Stimulated activated CD4-positive, alpha-beta T cell treated with anti-CD3 and anti-CD28 coated beads, TNF-alpha, amount 100 ng/mL, for 1 hour (primary cell): ENCODE data around the gene OR6P1.

Source experiments
- DNase-seq, 3 donors: peaks; one replicate each; pipeline ENCODE4 v3.0.0-alpha.2; 2020; ENCODE audit warnings: low read depth in 3 of 3, low spot score in 1 of 3

The OR6P1 gene, protein sequence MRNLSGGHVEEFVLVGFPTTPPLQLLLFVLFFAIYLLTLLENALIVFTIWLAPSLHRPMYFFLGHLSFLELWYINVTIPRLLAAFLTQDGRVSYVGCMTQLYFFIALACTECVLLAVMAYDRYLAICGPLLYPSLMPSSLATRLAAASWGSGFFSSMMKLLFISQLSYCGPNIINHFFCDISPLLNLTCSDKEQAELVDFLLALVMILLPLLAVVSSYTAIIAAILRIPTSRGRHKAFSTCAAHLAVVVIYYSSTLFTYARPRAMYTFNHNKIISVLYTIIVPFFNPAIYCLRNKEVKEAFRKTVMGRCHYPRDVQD

DNA sequence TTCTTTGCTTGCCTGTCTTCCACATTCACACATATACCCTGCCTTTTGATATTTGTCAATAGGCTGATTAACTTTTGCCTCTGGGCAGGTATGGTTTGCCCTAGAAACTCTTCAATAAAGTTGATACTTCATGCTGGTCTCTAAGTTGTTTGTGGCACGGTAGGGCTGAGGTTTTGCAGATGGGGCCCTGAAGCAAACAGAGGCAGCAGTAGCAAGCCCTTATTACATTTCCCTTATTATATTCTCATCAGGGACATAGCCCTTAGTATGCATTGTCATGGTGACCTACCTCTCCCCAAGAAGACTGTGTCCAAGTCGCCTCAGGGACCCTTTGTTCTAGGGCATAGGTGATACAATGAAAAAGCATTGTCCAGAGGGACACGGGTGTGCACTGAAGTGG lies at the start of gene OR6P1:
Gene OR6P1 (minus strand): TSS at position 101 of the 400 bp plus-strand sequence. CDS start 6,976 bp downstream, outside the sequence.
- DNase-seq = no peak

GRCh38 chr1:158613764-158614163 lies 43.4 kb upstream of the OR6P1 start:
- no peak for DNase-seq

DNA sequence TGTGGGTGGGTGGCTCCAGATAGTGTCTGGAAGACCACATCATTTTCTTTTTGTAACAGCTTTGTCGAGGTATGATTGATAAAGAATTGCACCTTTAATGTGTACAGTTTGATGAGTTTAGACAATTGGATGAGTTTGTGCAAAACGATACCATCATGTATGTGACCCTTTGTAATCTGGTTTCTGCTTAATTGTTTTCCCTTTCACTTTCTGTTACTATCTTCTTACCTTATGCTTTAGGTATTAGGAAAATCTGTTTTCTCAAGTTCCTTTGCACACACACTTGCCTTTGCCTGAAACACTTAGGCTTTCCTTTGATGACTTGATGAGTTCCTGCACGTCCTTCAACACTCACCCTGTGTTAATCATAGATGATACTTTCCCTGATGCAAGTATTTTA lies 41.5 kb upstream of the OR6P1 start:
- no peak for DNase-seq

- no peak for DNase-seq
These were observed 36.9 kb upstream of the OR6P1 start for GRCh38 chr1:158607296-158607695.

GRCh38 chr1:158604968-158605367 lies 34.6 kb upstream of the OR6P1 start, which contains the start of gene OR10Z1:
TSS of gene OR10Z1 (plus strand) at chr1:158605268. CDS start at chr1:158606439, 1,171 bp downstream.
- DNase-seq = no peak

DNA sequence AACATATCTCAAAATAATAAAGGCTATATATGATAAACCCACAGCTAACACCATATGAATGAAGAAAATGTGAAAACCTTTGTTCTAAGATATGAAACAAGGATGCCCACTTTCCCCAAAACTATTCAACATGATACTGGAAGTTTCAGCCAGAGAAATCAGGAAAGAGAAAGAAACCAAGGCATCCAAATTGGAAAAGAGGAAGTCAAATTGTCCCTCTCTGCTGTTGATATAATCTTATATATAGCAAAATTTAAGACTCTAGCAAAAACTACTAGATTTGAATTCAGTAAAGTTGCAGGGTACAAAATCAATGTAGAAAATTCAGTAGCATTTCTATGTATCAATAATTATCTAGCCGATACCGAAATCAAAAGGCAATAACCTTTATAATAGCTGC lies 30.4 kb upstream of the OR6P1 start:
- DNase-seq = no peak

GRCh38 chr1:158586942-158587341 lies 16.6 kb upstream of the OR6P1 start:
- no peak for DNase-seq

- no peak for DNase-seq
These were observed 13.6 kb upstream of the OR6P1 start for GRCh38 chr1:158583962-158584361.

DNA sequence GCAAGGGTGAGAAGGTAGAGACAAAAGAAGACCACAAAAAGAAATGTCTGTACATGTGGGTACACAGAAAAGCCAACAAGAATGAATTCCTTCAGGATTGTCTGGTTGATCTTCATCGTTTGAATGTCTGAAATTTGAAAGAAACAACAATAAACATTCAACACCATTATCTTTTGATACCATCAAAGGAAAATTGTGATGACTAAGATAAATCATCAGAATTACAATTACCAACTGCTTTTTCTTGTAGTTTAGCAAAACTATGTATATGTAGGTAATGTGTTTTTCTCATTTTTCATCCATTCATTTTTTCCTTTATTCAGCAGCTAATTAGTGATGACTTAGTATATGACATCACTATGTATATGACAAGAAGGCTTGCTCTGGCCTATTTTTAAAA lies 9.4 kb upstream of the OR6P1 start, which contains the start of gene OR10X1:
Gene OR10X1 (minus strand): TSS at position 167 of the 400 bp plus-strand sequence. CDS start 0 bp downstream, at position 167.
- DNase-seq = no peak

DNA sequence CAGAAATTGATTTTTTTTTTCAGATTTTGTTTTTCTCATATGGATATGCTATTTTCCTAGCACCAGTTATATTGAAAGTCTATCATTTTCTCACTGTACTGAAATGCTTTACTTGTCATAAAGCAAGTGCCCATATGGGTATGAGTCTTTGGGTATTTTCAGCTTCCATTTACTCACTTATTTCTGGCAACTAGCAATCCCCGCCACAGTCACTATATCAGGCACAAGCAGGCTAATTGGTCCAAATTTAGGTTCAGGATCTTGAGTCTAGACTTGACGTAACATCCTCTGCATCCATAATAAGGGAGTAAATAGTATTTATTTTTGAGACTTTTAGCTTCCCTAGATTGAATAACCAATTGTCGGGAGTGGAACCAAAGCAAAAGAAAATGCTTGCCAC lies 7.2 kb upstream of the OR6P1 start:
- no peak for DNase-seq

DNA sequence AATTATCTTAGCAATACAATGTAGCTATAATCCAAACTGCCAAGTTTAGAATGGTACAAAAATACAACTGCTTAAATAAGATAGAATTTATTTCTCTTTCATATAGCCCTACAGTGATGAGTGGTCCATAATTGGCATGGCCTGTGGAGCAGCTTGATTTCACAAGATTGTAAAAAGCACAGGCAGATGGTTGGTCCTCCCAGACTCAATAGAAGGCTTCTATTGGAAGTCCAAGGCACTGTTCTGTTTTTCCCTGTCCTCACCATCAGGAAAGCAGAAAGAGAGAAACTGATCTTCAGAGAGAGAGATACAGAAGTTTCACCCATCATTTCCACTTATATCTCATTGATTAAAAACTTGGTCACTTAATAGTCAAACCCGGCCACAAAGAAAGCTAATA lies 1.8 kb upstream of the OR6P1 start:
- DNase-seq = no peak

- no peak for DNase-seq
These were observed 5.8 kb downstream of the OR6P1 start for GRCh38 chr1:158564608-158565007.

DNA sequence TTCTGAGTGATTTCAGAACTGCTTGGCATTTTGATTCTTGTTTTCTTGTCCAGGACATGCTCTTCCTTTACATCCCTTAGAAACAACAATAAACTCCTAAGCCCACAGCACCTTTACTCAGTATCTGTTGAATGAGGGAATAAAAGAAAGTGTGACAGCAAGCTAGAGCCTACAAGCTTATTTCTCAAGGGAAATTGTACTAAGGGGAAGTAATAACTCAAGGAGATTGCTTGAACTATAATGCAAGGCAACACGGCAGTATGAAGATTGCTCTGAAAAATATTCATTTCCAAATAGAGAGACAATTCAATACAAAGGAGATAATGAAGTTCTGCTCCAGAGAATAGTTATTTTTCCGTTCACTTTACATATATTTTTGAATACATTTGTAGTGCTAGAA lies 6.5 kb downstream of the OR6P1 start:
- DNase-seq = no peak

GRCh38 chr1:158559696-158560095 lies 10.7 kb downstream of the OR6P1 start:
- DNase-seq = no peak

GRCh38 chr1:158554352-158554751 lies 16.0 kb downstream of the OR6P1 start, which contains the start of gene OR6Y1:
TSS of gene OR6Y1 (minus strand) at chr1:158554405. CDS start at chr1:158548105, 6,300 bp downstream.
- DNase-seq = no peak

DNA sequence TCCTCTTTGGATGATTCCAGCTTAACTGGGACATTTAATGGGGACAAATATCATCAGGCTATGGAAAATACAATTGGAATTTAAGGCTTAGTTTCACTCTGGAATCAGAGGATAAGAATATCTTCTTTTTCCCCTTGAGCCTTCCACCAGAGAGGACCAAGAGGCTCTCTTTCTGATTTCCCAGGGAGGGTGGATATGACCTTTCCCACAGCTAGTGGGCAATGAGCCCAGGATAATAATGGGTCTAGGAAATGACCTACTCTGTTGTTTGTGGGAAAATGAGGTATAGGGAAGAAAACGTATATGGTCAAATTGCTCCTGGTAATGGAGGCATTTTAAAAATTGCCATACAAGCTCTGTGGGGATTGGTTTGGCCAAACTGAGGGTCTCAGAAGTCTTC lies 18.1 kb downstream of the OR6P1 start:
- DNase-seq = no peak

DNA sequence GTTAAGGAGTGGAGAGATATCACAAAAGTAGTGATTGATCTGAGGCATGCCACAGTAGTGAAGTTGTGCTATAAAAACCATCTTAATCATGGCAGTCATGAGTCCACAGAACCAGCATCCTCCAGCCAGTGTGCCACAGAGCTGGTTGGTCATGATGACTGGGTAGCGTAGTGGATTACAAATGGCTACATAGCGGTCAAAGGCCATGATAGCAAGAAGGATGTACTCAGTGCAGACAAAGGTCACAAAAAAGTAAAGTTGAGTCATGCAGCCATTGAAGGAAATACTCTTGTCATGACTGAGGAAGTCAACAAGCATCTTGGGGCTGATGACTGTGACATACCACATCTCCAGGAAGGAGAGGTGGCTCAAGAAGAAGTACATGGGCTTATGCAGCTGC lies 22.8 kb downstream of the OR6P1 start:
- no peak for DNase-seq

GRCh38 chr1:158537609-158538008 lies 32.8 kb downstream of the OR6P1 start:
- no peak for DNase-seq

- DNase-seq = no peak
These were observed 35.9 kb downstream of the OR6P1 start for GRCh38 chr1:158534496-158534895.

GRCh38 chr1:158527190-158527815 lies 43.1 kb downstream of the OR6P1 start:
- no peak for DNase-seq

DNA sequence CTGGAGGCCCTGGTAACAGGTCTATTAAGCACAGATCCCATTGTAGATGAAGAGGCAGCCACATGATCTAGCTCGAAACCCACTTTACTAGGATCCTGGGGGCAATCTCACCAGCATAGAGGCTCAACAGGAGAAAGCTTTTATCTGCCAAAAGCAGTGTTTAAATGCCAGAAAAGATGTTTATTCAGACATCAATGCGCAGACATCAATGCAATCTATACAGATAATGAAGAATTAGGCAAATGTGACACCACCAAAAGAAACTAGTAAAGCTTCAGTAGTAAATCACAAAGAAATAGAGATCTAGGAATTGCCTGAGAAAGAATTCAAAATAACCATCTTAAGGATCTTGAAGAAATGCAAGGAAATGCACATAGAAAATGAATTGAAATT lies 48.7 kb downstream of the OR6P1 start:
- DNase-seq = no peak

GRCh38 chr1:158520955-158521665 lies 49.3 kb downstream of the OR6P1 start:
- DNase-seq = no peak
